Dedifferentiated amniotic fluid mesenchymal stem cell (primary cell): ENCODE measurements around the gene TP73.

Source experiments
- DNase-seq: peaks from one replicate; pipeline ENCODE4 v3.0.0-alpha.2; 2016; ENCODE audit errors: extremely low spot score

Gene TP73

DNA sequence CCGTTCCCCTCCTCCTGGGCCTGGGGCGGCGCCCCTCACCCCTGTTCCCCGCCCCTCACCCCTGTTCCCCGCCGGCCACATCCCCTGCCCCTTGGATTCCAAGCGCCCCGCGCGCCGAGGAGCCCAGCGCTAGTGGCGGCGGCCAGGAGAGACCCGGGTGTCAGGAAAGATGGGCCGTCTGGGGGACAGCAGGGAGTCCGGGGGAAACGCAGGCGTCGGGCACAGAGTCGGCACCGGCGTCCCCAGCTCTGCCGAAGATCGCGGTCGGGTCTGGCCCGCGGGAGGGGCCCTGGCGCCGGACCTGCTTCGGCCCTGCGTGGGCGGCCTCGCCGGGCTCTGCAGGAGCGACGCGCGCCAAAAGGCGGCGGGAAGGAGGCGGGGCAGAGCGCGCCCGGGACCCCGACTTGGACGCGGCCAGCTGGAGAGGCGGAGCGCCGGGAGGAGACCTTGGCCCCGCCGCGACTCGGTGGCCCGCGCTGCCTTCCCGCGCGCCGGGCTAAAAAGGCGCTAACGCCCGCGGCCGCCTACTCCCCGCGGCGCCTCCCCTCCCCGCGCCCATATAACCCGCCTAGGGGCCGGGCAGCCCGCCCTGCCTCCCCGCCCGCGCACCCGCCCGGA is at the start of gene TP73:
Gene TP73, plus strand, starts transcription at position 587 of the 618 bp plus-strand sequence. CDS start 29,850 bp downstream, outside the sequence.
- no peak for DNase-seq

DNA sequence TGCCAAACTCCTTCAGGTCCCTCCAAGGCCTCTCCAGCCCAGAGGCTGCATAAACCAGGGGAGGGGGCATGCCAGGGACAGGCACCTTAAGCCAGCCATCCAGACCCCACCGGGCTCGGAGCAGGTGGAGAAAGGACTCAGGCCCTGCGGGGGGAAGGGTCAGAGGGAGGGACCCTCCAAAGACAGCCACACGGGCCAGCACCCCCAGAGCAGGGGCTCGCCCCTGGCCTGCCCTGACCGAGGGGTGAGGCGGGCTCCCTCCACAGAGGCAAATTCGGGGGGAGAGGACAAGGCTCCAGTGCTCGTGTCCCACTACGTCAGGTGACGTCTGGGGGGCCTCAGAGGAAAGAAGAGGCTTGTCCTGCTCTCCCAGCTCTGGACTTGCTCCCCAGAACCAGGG is 49.2 kb upstream of the TP73 start:
- no peak for DNase-seq

DNA sequence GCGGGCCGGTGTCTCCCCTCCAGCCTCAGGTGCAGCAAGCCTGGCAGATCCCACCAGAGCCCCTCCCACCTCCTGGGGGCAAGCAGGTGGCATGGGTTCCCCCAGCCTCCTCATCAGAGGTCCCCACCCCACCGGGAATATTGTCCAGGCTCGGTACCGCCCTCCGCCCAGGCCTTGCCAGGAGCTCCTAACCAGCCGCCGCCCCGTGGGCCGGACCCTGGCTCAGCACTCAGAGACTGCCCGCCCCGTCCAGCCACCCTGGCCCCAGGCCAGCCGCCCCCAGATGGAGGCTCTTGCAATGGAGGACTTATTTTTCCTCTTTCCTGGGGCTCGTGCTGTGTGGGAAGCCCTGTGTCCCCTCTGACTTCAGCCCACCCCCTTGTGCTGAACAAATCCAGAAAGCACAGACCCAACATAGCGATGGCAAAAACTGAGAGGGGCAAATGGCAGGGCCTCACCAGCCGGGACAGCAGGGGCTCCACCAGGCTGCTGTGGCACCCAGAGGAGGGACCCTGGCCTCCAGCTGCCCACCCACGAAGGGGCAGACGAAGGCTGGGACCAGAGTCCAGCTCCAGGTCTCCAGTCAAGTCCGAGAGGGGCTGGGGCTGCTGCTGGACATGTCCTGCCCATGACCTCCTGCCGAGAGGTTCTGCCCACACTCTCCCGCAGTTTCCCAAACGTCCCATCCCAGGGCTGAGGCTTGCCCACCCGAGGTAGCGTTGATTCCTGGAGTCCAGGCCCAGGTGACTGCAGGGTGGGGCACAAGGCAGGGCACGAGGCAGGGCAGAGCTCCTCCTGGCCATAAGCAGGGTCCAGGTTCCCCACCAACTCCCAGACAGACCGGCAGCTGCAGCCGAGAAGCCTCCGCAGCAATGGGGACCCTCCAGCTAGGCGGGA is 48.5 kb upstream of the TP73 start:
- no peak for DNase-seq

DNA sequence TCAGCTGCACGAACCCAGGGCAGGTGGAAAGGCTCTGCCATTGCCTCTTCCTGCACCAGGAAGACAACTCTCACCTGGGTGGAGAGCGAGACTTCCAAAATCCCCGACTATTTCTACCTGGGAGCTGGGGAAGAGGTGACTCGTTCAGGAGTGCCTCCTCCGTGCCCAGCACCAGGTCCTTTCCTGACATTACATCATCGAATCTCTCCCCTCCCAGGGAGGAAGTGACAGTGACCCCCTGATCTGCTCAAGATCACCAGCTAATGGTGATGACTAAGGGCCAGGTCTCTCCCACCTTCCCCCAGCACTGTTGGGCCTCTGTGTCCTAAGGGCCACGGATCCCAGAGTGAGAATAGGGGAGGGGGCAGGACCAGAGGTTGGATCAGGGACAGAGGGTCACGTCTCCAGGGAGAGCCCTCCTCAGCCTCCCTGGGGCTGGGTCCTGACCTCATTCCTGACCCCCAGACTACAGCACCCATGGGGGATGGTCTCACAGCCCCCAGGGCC is 47.8 kb upstream of the TP73 start:
- no peak for DNase-seq

DNA sequence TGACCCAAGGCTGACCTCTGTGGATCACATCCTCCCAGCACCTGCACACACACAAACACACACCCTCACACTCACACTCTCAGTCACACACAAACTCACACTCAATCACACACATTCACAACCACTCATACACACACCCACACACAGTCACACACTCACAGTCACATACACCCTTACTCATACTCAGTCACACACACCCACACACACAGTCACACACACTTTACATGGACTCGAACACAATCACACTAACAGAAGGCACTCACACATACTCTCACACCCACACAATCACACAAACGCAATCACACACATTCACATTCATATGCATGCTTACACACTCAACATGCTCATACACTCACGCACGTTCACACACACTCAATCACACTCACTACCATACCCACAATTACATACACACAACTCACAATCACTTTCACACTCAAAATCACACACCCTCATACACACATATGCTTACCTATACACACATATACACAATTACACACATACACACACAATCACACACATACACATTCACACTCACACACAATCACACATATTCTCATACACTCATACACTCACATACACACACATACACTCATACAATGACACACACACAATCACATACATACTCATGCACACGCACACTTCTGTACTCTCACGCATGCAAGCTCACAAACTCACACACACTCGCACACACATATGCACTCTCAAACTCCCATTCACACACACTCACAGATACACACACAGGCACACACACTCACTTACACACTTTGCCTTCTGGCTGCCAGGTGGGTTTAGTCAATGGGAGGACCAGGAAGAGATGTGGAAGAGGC is 47.1 kb upstream of the TP73 start:
- no peak for DNase-seq

DNA sequence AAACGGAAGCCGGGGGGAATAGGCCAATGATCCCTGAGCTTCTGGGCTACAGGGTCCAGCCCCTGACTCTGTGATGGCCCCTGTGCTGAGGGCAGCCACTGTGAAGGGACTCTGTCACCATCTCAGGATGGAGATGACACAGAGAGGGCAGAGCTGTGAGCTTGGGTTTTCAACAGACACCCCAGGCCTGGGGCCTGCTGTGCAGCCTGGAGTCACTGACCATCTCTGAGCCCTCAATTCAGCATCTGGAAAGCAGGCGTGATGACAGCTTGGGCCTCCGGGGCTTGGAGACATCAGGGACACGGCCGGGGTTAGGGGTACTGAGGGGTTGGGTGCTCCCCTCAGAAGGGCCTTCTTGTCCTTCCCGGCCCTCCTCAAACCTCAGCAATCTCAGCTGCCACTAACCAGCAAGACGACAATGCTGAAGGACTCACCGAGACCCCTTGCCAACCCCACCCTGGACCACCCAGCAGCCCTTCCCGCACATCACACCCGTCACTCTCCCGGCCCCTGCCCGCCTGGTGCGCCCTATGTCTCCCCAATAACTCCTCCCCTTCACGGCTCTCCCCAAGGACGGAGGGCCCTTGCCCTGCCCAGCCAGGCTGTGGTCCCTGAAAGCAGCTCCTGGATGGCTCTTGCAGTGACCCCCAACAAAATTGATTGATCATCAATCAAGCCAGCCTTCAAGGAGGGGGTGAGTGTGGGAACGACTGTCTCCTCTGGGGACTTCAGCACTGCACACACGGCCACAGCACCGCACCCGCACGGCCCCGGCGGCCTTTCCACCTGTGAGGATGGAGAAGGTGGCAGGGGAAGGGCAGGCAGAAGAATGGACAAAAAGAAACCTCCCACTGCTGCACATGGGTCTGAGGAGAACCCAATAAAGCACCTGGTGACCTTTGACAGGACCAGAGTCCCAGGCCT is 45.3 kb upstream of the TP73 start:
- DNase-seq, result no peak

DNA sequence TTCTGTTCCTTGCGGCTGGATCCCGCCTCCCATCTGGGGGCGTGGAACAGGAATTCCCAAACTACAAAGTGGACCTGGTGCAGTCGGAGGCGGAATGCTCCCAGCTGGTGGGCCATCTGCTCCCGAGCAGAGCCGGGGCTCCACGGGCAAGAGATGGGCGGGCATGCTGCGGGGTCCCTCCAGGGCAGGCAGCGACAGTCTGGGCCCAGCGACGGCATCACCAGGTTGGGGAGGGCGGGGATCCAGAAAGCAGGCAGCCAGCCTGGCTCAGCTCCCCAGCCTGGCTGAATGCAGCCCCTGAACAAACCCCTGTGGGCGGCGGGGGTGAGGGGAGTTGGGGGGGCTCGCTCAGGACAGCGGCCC is 44.6 kb upstream of the TP73 start:
- no peak for DNase-seq

DNA sequence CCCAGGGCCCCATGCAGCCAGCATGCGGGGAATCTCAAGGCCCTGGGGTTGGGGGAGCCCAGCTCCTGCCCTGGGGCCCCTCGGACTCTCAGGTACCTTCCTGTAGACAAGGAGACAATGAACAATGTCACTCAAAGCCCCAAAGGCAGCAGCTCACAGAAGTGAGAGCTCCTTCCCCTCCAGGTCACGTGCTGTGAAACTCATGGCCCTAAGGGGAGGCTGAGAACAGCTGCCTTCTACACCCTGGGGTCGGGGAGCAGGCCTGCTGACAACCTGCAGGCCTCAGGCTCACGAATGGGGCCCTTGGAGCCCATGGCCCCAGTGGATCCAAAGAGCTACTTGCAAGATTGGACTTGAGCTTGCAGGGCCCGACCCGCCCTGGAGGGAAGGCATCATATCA is 44.2 kb upstream of the TP73 start:
- DNase-seq, result no peak

DNA sequence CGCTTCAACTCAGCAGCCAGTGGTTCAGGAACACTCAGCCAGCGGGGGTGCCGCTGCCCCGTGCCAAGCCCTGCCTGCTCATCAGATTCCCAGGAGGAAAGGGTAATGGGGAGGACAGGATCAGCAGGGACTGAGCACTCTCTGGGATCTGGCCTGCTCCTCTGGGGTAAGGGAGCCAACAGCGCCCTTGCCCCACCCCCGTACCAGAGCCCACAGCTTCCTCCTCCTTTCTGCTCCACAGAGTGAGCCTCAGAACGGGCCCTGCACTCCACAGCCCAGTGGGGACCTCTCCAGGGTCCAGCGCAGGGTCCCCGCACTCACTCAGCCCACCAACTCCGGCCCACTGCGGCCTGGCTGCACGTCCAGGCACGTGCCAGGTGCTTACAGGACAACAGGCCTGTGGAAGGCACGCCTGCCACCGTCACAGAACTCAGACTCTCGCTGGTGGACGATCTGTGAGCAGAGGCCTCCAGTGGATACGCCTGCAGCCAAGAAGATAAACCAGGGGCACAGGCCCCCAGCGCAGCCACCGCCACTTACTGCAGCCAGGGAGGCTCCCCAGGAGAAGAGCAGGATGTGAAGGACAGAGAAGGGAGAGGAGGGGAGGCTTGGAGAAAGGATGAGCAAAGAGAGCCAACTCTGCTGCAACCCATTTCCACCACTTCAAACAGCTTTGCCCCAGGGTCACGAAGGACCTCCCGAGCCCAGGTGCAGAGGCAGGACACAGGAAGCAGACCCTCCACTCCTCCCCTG is 43.1 kb upstream of the TP73 start:
- DNase-seq, result no peak

DNA sequence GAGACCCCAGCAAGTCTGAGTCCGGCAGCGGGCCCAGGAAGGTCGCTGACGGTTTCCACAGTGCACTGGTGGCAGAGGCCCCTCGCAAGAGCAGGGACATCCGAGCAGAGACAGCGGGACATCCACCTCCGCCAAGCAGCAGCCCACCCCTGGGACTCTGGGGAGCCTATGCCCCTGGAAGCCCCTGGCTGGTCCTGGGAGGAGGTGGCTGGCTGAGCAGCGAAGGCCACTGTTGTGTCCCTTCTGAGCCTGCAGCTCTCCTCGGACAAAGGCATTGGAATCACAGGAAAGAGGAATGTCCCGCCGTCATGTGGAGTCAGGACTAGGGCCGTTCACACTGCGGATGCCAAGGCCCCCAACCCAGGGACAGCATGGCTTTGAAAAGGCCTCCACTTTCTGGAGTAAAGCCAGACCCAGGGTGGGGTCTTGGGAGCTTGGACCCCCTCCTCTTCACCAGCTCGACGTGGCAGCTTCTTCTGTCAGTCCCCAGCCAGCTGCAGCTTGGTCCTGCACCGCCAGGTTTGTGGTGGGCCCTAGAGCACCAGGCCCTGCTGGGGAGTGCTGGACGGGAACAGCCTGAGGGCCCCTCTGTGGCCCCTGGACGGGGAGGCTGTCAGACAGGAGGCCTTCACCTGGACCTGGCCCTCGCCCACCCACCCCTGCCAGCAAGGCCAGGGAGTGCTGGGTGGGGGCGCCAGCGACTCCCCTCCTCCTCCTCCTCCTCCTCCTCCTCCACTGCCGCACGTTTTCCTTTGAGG is 42.4 kb upstream of the TP73 start:
- DNase-seq, result no peak

DNA sequence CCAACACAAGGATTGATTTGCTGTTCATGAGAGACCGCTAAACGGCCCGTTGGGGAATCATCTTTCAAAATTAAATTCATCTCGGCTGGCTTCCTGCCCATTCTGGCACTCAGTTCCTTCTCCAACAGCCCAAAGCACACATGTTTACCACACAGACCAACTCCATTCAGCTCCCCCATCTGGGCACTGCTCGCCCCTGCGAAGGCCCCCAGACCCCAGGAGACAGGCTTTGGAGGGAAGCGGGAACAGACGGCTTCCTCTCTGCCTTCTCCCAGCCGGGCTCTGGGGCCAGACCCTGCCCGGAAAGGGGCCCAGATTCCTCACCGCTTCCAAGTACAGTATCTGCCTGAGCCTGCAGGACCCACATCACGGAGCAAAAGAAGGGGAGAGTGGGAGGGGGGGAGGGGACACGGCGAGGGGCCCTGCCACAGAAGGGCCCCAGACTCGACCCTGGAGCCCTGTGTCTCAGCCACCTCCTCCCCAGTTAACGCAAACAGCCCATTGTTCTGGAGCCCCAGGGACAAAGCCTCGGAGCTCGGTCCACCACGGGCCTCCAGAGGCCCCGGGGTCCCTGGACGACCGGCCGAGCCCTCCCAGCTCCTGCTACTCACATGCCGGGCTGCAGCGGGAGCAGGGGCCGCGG is 41.7 kb upstream of the TP73 start:
- DNase-seq, result no peak

DNA sequence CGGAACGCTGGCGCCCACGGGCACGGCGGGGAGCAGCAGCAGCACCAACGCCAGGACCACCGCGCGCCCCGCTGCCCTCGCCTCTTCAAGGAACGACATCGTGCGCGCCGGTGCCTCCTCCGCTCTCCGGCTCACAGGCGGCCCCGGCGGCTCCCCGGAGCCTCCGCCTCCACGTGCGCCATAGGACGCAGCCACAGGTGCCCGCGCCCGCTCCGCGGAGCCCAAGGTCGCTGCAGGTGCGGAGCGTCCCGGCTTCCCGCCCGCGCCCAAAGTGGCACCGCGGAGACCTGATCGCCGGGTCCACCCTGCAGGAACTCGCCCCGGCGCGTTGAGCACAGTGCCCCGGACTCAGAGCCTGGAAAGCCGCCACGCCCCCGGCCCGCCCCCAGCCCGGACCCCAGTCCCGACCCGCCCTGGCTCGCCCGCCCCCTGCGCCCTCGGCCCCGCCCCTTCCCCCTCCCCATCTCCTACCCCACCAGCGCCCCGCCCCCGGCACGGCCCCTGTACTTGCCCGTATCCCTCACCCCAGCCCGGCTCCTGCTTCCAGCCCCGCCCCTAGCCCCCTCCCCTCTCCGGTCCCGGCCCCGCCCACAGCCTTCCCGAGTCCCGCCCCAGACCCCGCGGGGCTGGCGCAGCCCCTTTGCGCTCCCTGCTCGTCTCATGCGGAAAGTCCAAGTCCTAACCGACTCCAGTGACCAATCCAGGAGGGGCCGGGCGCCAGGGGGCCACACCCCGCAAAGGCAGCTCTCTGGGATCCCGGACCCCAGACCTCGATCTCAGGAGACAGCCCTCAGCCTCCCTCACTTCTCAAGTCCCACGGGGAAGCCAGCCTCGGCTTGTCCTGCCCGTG is 40.9 kb upstream of the TP73 start, which contains the start of gene MEGF6:
Gene MEGF6, minus strand, starts transcription at position 339 of the 850 bp plus-strand sequence. Its CDS starts 240 bp downstream, at position 99.
- no peak for DNase-seq

DNA sequence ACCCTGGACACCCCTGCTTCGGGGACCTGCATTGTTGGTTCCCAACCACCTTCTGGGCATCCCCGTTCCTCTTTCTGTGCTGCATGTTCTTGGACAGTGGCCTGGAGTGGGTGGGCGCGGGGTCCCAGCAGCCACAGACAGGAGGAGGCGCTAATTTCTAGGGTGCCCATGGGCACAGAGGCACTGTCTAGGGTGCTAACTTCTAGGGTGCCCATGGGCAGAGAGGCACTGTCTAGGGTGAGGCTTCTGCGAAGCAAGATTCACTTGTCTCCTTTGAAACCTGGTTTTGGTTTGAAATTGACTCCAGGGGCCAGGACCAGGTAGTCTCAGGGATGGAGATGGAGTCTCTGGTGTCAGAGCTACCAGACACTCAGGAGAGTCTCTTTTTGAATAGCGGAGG is 40.2 kb upstream of the TP73 start:
- no peak for DNase-seq

DNA sequence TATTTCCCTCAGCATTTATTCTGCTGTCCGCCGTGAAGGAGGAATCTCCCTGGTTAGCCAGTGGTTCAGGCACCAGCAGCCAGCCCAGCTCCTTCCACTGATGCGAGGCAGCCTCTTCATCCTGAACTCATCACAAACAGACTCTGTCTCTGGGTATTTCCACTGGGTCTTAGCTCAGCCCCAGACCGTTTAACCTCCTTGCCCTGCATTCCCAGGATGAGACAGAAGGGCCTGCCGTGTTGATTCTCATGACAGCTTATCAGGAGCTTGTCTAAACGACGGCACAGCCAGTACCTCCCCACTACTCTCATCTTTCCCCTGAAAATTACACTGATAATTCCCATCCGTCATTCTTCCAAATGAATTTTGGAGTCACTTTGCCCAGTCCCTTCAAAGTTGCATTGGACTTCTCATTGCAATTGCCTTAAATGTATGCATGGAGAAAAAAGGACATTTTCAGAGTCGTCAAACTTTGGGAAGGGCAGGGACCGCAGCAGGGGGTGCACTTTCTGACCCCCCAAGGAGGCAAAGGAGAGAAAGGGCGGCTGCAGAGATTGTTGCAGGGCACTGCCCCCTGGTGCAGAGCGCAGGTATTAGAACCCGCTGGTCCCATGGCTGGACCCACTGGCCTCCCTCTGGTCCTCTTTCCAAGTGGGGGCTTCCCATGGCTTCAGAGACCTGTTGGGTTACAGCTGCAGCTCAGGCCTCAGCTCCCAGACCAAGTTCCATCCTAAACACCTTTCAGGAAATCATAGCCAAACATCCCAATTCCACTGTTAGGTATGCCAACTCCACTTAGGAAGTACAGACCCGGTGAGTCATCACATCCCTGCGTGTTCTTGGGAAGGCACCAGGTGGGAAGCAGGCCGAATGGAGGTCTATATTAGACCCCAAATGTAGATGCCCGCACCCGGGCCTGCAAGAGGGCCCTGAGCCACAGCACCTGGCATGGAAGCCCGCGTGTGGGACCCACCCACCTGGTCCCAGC is 37.3 kb upstream of the TP73 start:
- no peak for DNase-seq

DNA sequence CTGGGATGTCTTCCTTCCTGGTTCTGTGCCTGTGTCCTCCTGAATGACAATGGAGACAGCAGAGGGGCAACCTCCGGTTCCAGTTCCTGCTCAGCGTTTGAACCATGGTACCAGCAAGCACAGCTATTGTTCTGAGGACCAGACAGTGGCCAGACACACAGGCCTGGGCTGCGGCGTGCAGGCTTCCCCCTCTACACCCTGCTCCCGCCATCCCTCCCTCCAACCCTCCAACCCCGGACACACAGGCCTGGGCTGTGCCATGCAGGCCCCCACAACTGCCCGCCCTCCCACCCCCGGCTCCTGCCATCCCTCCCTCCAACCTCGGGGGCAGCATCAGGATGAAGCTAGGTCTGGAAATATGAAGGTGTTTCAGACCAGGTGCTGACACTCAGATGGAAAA is 35.5 kb upstream of the TP73 start:
- no peak for DNase-seq

DNA sequence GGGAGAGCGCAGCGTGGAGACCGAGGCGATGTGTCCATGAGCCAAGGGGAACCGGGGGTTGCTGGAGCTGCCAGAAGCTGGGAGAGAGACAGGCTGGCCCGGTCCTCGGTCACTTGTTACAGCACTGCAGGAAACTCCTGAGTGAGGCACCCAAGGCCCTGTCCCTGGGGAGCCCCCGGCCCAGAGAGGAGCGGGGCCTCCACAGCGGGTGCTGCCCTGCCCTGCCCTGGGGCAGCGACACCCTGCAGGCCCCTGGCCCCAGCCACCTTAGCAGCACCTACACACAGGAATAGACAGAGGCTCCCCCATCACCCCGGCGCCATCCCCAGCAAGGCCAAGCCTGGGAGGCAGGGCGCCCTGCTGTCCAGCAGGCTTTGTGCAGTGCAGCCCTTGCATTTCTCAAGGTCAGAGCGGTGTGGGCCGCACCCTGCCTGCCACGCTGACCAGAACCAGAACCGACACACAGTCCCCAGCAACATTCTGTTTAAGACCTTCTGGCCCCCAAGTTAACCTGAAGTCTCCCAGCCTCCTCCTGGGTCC is 34.4 kb upstream of the TP73 start:
- DNase-seq, result no peak

DNA sequence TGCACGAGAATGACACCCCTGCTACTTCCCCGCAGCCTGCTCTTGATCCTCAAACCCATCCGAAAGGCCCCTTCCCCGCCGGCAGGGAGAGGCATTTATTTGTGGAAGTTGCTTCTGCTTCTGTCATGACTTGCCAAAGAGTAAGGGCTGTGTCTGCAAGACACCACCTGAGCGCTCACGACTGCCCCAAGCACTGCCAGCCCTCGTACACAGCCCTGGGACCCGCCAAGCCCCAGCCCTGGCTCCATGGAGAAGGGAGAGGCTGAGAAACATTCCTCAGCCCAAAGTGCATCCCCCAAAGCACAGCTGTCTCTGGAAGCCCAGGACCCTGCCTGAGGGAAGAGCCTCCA is 33.8 kb upstream of the TP73 start:
- DNase-seq, result no peak
